Measurements from ENCODE around the gene CLN3.

DNA sequence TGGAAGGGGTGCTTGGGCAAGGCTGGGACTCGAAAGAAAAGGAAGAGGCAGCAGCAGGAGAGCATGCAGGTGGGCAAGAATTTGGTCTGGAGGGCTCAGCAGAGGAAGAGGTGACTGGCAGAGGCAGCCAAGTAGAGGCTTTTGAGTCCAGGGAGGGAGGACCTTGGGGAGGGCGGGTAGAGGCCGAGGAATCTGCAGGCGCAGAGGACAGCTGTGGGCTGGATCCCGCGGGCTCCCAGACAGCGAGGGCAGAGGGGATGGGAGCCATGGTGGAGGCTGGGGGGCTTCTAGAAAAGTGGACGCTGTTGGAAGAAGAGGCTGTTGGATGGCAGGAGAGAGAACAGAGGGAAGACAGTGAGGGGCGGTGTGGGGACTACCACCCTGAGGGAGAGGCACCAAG is 5.5 kb upstream of the CLN3 start:
- no peak for TF ChIP-seq POLR2A (IDR thresholded peaks at IDR 0.05)
- TF ChIP-seq, protein P1, sequence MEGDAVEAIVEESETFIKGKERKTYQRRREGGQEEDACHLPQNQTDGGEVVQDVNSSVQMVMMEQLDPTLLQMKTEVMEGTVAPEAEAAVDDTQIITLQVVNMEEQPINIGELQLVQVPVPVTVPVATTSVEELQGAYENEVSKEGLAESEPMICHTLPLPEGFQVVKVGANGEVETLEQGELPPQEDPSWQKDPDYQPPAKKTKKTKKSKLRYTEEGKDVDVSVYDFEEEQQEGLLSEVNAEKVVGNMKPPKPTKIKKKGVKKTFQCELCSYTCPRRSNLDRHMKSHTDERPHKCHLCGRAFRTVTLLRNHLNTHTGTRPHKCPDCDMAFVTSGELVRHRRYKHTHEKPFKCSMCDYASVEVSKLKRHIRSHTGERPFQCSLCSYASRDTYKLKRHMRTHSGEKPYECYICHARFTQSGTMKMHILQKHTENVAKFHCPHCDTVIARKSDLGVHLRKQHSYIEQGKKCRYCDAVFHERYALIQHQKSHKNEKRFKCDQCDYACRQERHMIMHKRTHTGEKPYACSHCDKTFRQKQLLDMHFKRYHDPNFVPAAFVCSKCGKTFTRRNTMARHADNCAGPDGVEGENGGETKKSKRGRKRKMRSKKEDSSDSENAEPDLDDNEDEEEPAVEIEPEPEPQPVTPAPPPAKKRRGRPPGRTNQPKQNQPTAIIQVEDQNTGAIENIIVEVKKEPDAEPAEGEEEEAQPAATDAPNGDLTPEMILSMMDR (IDR thresholded peaks at IDR 0.05), result no peak
